HG02870 (cell line): Measurements from ENCODE around the gene TFAM.

Source experiments
- ATAC-seq: cut with Tn5 transposase; IDR thresholded peaks from one replicate; pipeline ENCODE4 v1.9.1; 2021; ENCODE audit warnings: mild to moderate bottlenecking, moderate library complexity; ENCODE audit not compliant: unreplicated experiment

TFAM gene

GRCh38 chr10:58431903-58432302 is 46.7 kb downstream of the TFAM start:
- ATAC-seq, result no peak

- no peak for ATAC-seq
Observed at GRCh38 chr10:58433066-58433465, 47.9 kb downstream of the TFAM start.

GRCh38 chr10:58433571-58433970 is 48.4 kb downstream of the TFAM start:
- no peak for ATAC-seq

- no peak for ATAC-seq
Observed at GRCh38 chr10:58435297-58435985, 50.2 kb downstream of the TFAM start.

GRCh38 chr10:58436071-58436470 is 50.9 kb downstream of the TFAM start:
- ATAC-seq, result no peak

GRCh38 chr10:58438340-58438871 is 53.2 kb downstream of the TFAM start:
- no peak for ATAC-seq

- ATAC-seq, result no peak
Observed at GRCh38 chr10:58438986-58439385, 53.8 kb downstream of the TFAM start.

GRCh38 chr10:58439632-58440364 is 54.6 kb downstream of the TFAM start:
- ATAC-seq, result no peak

- no peak for ATAC-seq
Observed at GRCh38 chr10:58440484-58440883, 55.3 kb downstream of the TFAM start.

GRCh38 chr10:58444321-58444720 is 59.1 kb downstream of the TFAM start:
- ATAC-seq, result no peak

GRCh38 chr10:58444876-58445275 is 59.7 kb downstream of the TFAM start:
- no peak for ATAC-seq

- no peak for ATAC-seq
Observed at GRCh38 chr10:58448121-58448935, 63.1 kb downstream of the TFAM start.
